ENCODE results near the gene AGBL4. TPM values are rescaled to one million over a fixed set of nuclear protein-coding genes. Genes with fewer than 3 reads are reported as not detected.
A peak's percentile ranks its signal among the peaks of the same experiment; 100 is the strongest.

AGBL4 gene
- total RNA-seq, 1 donor from 2014 or later: not detected

- no peaks in the 10 kb centered on the region for H3K9me3 Mint-ChIP-seq (ENCODE audit: unreplicated experiment)
- H3K36me3 Mint-ChIP-seq (ENCODE audit: unreplicated experiment): no peaks in the 10 kb centered on the region
- H3K27ac Mint-ChIP-seq (ENCODE audit: unreplicated experiment): no peak overlapping the region
- H3K4me3 Mint-ChIP-seq (ENCODE audit: unreplicated experiment): no peak overlapping the region
- peaks cover 3% of the 10 kb centered on the region for H3K27me3 Mint-ChIP-seq (ENCODE audit: unreplicated experiment)
- no peak for DNase-seq (ENCODE audit: extremely low spot score, unreplicated experiment)
- TF ChIP-seq, protein P1, sequence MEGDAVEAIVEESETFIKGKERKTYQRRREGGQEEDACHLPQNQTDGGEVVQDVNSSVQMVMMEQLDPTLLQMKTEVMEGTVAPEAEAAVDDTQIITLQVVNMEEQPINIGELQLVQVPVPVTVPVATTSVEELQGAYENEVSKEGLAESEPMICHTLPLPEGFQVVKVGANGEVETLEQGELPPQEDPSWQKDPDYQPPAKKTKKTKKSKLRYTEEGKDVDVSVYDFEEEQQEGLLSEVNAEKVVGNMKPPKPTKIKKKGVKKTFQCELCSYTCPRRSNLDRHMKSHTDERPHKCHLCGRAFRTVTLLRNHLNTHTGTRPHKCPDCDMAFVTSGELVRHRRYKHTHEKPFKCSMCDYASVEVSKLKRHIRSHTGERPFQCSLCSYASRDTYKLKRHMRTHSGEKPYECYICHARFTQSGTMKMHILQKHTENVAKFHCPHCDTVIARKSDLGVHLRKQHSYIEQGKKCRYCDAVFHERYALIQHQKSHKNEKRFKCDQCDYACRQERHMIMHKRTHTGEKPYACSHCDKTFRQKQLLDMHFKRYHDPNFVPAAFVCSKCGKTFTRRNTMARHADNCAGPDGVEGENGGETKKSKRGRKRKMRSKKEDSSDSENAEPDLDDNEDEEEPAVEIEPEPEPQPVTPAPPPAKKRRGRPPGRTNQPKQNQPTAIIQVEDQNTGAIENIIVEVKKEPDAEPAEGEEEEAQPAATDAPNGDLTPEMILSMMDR (IDR thresholded peaks at IDR 0.05): no peak
- H3K4me1 Mint-ChIP-seq (ENCODE audit: unreplicated experiment): peaks cover 5% of the 10 kb centered on the region
Observed at GRCh38 chr1:48500541-48501450, 1523.0 kb downstream of the AGBL4 start.

GRCh38 chr1:48499211-48499735 is 1524.5 kb downstream of the AGBL4 start:
- Mint-ChIP-seq H3K4me1 (ENCODE audit: unreplicated experiment) (peaks cover 18% of the 10 kb centered on the region), H3K27me3 (ENCODE audit: unreplicated experiment) (peaks cover under 1% of the 10 kb centered on the region)

DNA sequence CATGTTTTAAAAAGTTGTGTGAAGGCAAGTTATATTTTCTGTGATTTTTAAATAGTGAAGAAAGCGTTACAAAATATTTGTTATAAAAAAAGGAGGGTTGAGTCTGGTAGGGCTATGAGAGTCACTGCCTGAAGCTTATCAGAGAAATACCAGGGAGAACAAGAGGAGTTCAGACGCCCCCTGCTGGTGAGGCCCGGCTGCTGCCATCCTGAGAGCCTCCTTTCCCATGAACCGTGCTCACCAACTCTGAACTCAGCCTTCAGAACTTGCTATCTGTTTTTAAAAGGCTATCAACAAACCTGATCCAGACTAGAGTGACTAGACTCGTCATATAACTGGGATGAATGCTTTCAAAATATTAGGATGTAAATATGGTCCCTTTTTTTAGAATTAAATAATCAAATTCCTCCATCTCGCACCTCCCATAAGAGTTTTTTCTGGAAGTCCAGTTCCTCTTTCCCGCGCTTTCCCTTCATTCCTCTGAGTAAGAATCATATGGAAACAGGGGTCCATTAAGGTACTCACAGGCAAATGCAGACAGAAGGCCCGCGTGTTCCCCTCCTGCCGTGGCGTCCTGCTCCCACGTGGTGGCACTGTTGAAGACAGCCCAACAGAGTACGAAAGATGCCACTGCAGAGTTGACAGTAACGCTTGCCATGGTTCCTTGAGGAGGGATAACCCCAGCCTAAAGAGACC is 1525.5 kb downstream of the AGBL4 start:
- peak; percentile 89 for DNase-seq (ENCODE audit: extremely low spot score, unreplicated experiment)
- no peaks in the 10 kb centered on the region for H3K27me3 Mint-ChIP-seq (ENCODE audit: unreplicated experiment)
- no peaks in the 10 kb centered on the region for H3K9me3 Mint-ChIP-seq (ENCODE audit: unreplicated experiment)
- H3K4me3 Mint-ChIP-seq (ENCODE audit: unreplicated experiment): no peak overlapping the region
- peaks cover 28% of the 10 kb centered on the region for H3K4me1 Mint-ChIP-seq (ENCODE audit: unreplicated experiment)
- no peak overlapping the region for H3K27ac Mint-ChIP-seq (ENCODE audit: unreplicated experiment)
- TF ChIP-seq, protein P1 (IDR thresholded peaks at IDR 0.05): peak; percentile 95
- no peaks in the 10 kb centered on the region for H3K36me3 Mint-ChIP-seq (ENCODE audit: unreplicated experiment)

More at GRCh38 chr1:48499211-48499735, 1524.5 kb downstream of the AGBL4 start:
- TF ChIP-seq, protein P1 (IDR thresholded peaks at IDR 0.05): no peak
- Mint-ChIP-seq H3K27ac (ENCODE audit: unreplicated experiment) (no peak overlapping the region), H3K9me3 (ENCODE audit: unreplicated experiment) (no peaks in the 10 kb centered on the region), H3K4me3 (ENCODE audit: unreplicated experiment) (no peak overlapping the region), H3K36me3 (ENCODE audit: unreplicated experiment) (no peaks in the 10 kb centered on the region)
- DNase-seq (ENCODE audit: extremely low spot score, unreplicated experiment): no peak

- H3K4me3 Mint-ChIP-seq (ENCODE audit: unreplicated experiment): no peak overlapping the region
- no peaks in the 10 kb centered on the region for H3K9me3 Mint-ChIP-seq (ENCODE audit: unreplicated experiment)
- TF ChIP-seq, protein P1 (IDR thresholded peaks at IDR 0.05): no peak
- no peak for DNase-seq (ENCODE audit: extremely low spot score, unreplicated experiment)
- no peaks in the 10 kb centered on the region for H3K27me3 Mint-ChIP-seq (ENCODE audit: unreplicated experiment)
- H3K36me3 Mint-ChIP-seq (ENCODE audit: unreplicated experiment): no peaks in the 10 kb centered on the region
- H3K4me1 Mint-ChIP-seq (ENCODE audit: unreplicated experiment): peaks cover 38% of the 10 kb centered on the region
- peak overlapping the region; percentile 50 for H3K27ac Mint-ChIP-seq (ENCODE audit: unreplicated experiment)
Observed at GRCh38 chr1:48495911-48496310, 1527.8 kb downstream of the AGBL4 start.

DNA sequence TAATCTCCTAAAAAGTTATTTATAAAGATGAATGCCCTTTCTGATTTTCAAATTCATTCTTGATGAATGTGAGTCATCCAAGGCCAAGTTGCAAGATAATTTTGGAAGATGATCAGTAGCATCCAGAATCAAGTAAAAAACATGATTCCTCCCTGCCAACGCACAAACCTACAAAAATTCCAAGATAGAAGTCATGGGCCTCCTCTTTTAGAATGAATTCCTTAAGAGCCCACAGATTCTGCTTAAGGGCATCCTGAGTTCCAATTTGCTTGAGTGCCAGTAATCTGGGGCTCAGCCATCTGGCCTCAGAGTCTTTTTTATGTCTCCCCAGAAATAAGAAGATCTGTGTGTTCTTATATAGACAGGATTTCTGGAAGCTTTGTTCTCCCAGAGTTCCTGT is 1528.6 kb downstream of the AGBL4 start:
- peaks cover 38% of the 10 kb centered on the region for H3K4me1 Mint-ChIP-seq (ENCODE audit: unreplicated experiment)
- DNase-seq (ENCODE audit: extremely low spot score, unreplicated experiment): no peak
- TF ChIP-seq, protein P1 (IDR thresholded peaks at IDR 0.05): no peak

More for the DNA sequence above, 1528.6 kb downstream of the AGBL4 start:
- Mint-ChIP-seq H3K4me3 (ENCODE audit: unreplicated experiment) (no peak overlapping the region), H3K36me3 (ENCODE audit: unreplicated experiment) (no peaks in the 10 kb centered on the region), H3K27ac (ENCODE audit: unreplicated experiment) (peak overlapping the region; percentile 84), H3K9me3 (ENCODE audit: unreplicated experiment) (no peaks in the 10 kb centered on the region), H3K27me3 (ENCODE audit: unreplicated experiment) (peaks cover 3% of the 10 kb centered on the region)

All from osteocyte (in vitro differentiated cells).